ENCODE data around the gene H2AZ2.

DNA sequence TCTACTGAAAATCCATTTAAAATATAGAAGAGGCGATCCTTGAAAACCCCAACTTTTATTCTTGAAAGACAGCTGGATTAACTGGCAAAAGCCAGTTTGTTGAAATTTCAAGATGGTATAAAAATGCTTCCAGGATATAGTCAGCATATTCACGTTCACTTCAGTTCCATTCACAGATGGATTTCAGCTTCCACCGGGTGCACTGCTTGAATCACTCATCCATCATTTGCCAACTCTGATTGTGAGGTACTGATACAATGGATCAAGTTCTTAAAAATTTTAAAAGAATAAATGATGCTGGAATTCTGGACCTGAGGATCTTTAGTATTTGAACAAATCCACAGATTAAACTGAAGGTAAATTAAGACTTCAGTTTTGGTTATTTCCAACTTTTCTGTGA is 35.0 kb upstream of the H2AZ2 start:
- no peak for TF ChIP-seq EZH2 (optimal IDR thresholded peaks at IDR 0.05; ENCODE audit: low read depth, low read length)
- TF ChIP-seq, protein P1, sequence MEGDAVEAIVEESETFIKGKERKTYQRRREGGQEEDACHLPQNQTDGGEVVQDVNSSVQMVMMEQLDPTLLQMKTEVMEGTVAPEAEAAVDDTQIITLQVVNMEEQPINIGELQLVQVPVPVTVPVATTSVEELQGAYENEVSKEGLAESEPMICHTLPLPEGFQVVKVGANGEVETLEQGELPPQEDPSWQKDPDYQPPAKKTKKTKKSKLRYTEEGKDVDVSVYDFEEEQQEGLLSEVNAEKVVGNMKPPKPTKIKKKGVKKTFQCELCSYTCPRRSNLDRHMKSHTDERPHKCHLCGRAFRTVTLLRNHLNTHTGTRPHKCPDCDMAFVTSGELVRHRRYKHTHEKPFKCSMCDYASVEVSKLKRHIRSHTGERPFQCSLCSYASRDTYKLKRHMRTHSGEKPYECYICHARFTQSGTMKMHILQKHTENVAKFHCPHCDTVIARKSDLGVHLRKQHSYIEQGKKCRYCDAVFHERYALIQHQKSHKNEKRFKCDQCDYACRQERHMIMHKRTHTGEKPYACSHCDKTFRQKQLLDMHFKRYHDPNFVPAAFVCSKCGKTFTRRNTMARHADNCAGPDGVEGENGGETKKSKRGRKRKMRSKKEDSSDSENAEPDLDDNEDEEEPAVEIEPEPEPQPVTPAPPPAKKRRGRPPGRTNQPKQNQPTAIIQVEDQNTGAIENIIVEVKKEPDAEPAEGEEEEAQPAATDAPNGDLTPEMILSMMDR (IDR thresholded peaks at IDR 0.05; ENCODE audit: low read length) = no peak
- no peak for TF ChIP-seq EZH2phosphoT487 (IDR thresholded peaks at IDR 0.05; ENCODE audit: low read length)
